HL-60 (cell line): Measurements from ENCODE around the gene RAPSN.

Source experiments
- CTCF ChIP-seq: IDR thresholded peaks from one replicate; pipeline ENCODE4 v1.5.1; 2011; ENCODE audit warnings: low read length, control low read depth, inconsistent platforms; ENCODE audit not compliant: insufficient read depth
- GABPA ChIP-seq: IDR thresholded peaks from 2 replicates; pipeline ENCODE4 v1.6.1; 2012; ENCODE audit warnings: low read depth
- POLR2AphosphoS5 ChIP-seq: IDR thresholded peaks from 2 replicates; pipeline ENCODE4 v1.6.1; 2012; ENCODE audit warnings: low read depth

- TF ChIP-seq CTCF, result no peak
- no peak for TF ChIP-seq POLR2AphosphoS5
- TF ChIP-seq GABPA, result no peak
Observed at GRCh38 chr11:47483457-47483856, 34.5 kb upstream of the RAPSN start.
